GM06990 (cell line): ENCODE measurements around the gene SASH3.

Source experiments
- DNase-seq: peaks from one replicate; pipeline ENCODE4 v3.0.0-alpha.2; 2011; ENCODE audit not compliant: insufficient read length; ENCODE audit errors: extremely low read depth
- H3K27me3 ChIP-seq: replicated peaks from 2 replicates; pipeline ENCODE4 v1.6.0; 2011; ENCODE audit warnings: low read length; ENCODE audit not compliant: control insufficient read depth, insufficient read depth
- H3K36me3 ChIP-seq: 2 replicates; pipeline ENCODE4 v1.5.1; 2011; ENCODE audit warnings: low read length; ENCODE audit not compliant: control insufficient read depth, insufficient read depth
- H3K4me3 ChIP-seq: replicated peaks from 2 replicates; pipeline ENCODE4 v1.5.1; 2011; ENCODE audit warnings: low read depth, mild to moderate bottlenecking, control low read depth, low read length
- CTCF ChIP-seq: IDR thresholded peaks from 2 replicates; pipeline ENCODE4 v1.5.1; 2011; ENCODE audit warnings: low read length, control low read depth, mild to moderate bottlenecking, inconsistent platforms; ENCODE audit not compliant: insufficient read depth, poor library complexity, severe bottlenecking

SASH3 gene

DNA sequence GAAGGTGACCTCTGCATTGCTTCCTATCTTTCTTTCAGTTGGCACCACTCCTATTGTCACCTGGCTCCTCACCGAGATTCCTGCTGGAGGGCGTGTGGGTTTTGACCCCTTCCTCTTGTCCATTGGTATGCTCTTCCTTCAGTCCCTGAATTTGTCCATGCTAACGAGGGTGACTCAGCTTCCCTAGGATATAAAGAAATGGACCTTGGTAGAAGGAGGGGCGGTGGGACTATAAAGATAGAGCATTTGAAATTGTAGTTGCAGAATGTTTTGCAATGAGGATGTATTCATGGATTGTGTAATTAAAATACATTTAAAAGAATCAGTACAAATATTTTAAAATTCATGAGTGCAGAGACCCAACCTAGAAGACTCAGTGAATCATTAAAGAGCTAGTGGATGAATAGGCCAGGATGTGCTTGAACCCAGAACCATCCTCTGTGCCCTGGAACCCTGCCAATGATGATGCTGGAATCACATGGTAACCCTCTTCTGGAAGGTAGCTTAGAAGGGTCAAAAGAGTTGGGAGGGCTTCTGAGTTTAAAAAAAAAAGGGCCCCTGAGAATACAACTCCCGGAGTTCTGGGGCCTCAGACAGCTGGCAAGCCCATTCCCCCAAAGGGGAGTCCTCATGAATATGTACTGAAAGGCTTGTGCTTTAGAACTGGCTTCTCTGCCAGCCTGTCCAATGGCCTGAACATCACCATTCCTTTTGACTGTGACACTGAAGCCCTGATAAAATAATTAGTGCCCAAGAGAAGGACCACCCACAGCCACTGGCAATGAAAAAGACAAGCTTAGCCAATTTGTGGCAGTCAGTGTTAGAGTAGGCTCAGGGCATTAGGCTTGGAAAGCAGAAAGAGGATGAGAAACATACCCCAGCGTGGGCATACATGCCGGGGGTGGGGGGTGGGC lies 32.9 kb upstream of the SASH3 start:
- Histone ChIP-seq H3K4me3 (no peak overlapping the region), H3K27me3 (no peaks in the 10 kb centered on the region), H3K36me3 (no peaks in the 10 kb centered on the region)
- no peak for TF ChIP-seq CTCF
- DNase-seq: no peak

DNA sequence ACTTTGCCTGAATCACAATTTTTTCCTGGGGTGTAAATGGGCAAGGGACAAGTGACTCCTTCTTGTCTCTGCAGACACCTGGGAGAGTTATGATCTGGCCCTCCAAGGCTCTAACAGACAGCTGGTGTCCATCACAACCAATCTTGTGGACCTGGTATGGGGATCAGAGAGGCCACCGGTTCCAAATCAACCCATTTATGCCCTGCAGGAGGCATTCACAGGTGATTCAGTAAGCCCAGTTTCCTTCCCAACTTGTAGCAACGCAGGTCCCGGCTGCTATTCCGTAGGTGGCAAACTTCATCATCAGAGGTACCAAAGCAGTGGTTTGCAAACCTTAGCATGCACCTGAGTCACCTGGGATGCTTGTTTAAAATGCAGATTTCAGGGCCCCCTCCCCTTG lies 32.2 kb upstream of the SASH3 start:
- Histone ChIP-seq H3K27me3 (no peaks in the 10 kb centered on the region), H3K4me3 (no peak overlapping the region), H3K36me3 (no peaks in the 10 kb centered on the region)
- DNase-seq: no peak
- no peak for TF ChIP-seq CTCF

GRCh38 chrX:129748305-129748704 lies 31.4 kb upstream of the SASH3 start:
- no peaks in the 10 kb centered on the region for H3K27me3 ChIP-seq
- DNase-seq: no peak
- H3K4me3 ChIP-seq: no peak overlapping the region
- TF ChIP-seq CTCF: no peak
- H3K36me3 ChIP-seq: no peaks in the 10 kb centered on the region

GRCh38 chrX:129749069-129749468 lies 30.7 kb upstream of the SASH3 start:
- Histone ChIP-seq H3K4me3 (no peak overlapping the region), H3K27me3 (no peaks in the 10 kb centered on the region), H3K36me3 (no peaks in the 10 kb centered on the region)
- no peak for DNase-seq
- TF ChIP-seq CTCF: no peak

GRCh38 chrX:129750971-129751370 lies 28.8 kb upstream of the SASH3 start:
- DNase-seq: no peak
- H3K36me3 ChIP-seq: no peaks in the 10 kb centered on the region
- no peak for TF ChIP-seq CTCF
- no peaks in the 10 kb centered on the region for H3K27me3 ChIP-seq
- H3K4me3 ChIP-seq: no peak overlapping the region
